Heart right ventricle (tissue), 16 donors: ENCODE data around the gene NAALAD2. TPM values are rescaled to one million over a fixed set of nuclear protein-coding genes. Genes with fewer than 3 reads are reported as not detected.
A peak's percentile ranks its signal among the peaks of the same experiment; 100 is the strongest.

Experiments
- ATAC-seq, 8 donors: fragments of 200-7000 bp; cut with Tn5 transposase; one replicate each; pipeline ENCODE4 v1.9.1; 2020; ENCODE audit warnings: mild to moderate bottlenecking in 8 of 8, moderate library complexity in 8 of 8, moderate number of reproducible peaks in 1 of 8
- DNase-seq, 2 donors: peaks; one replicate each; pipeline ENCODE4 v3.0.0-alpha.2; 2020
- H3K27ac ChIP-seq, 10 donors: fragments of 200-600 bp; sonication (generic) in 2 of 10; one replicate each; pipeline versions ENCODE4 v1.5.0 to v1.8.0; 2020 to 2022; ENCODE audit warnings: mild to moderate bottlenecking in 3 of 10
- H3K27me3 ChIP-seq, 7 donors: fragments of 200-600 bp; one replicate each; pipeline ENCODE4 v1.8.0; 2021 to 2022; ENCODE audit warnings: mild to moderate bottlenecking in 2 of 7
- H3K36me3 ChIP-seq, 9 donors: fragments of 200-600 bp; sonication (generic) in 1 of 9; one replicate each; pipeline versions ENCODE4 v1.5.0 to v1.8.0; 2020 to 2022; ENCODE audit warnings: mild to moderate bottlenecking in 2 of 9
- H3K4me1 ChIP-seq, 9 donors: fragments of 200-600 bp; sonication (generic) in 1 of 9; one replicate each; pipeline versions ENCODE4 v1.5.0 to v1.8.0; 2020 to 2022; ENCODE audit warnings: mild to moderate bottlenecking in 4 of 9
- H3K4me3 ChIP-seq, 10 donors: fragments of 200-600 bp; sonication (generic) in 2 of 10; one replicate each; pipeline versions ENCODE4 v1.5.0 to v1.8.0; 2020 to 2022; ENCODE audit warnings: mild to moderate bottlenecking in 7 of 10, moderate library complexity in 2 of 10
- H3K9me3 ChIP-seq, 11 donors: fragments of 200-600 bp in 10 of 11; sonication (generic) in 2 of 11; one replicate each; pipeline versions ENCODE4 v1.5.0 to v1.8.0; 2013 to 2022; ENCODE audit warnings: mild to moderate bottlenecking in 2 of 11, control low read depth in 1 of 11, moderate library complexity in 1 of 11
- WGBS, 2 donors: extraction: QIAGEN DNeasy Blood & Tissue Kit; methylation state at CpG; one replicate each; pipeline ENCODE4 v1.1.7; 2013; ENCODE audit warnings: inconsistent platforms in 1 of 2; 5-methylcytosine and 5-hydroxymethylcytosine counted together
- intact Hi-C, 10 donors: fragments of 100-400 bp; cut with DNase I; formaldehyde crosslinking; loops; one replicate each; pipeline versions ENCODE4 v1.11.1 to v1.14.2; 2022
- polyA plus RNA-seq, 2 donors: library from polyadenylated mRNA; stranded (reverse); fragments of 200-250 nt; gene quantifications; one replicate each; pipeline ENCODE4 v1.2.3, GENCODE V29; 2013
- total RNA-seq, 10 donors: library from RNA; stranded (reverse); fragmentation: NEBNext Ultra II Directional in 3 of 10; extraction: Animal tissue kit (Norgen Biotek cat#: 25700) in 3 of 10; gene quantifications; one replicate each; pipeline versions ENCODE4 v1.2.1 to v1.2.4, GENCODE V29; 2021 to 2023
- TF ChIP-seq, protein P1 (sequence below), 9 donors: fragments of 200-600 bp; sonication (generic) in 2 of 9; IDR thresholded peaks; one replicate each; pipeline versions ENCODE4 v1.5.0 to v1.8.0; 2021 to 2022; ENCODE audit warnings: antibody characterized with exemption in 9 of 9, mild to moderate bottlenecking in 5 of 9, moderate library complexity in 1 of 9
- donor health status: Arrhythmogenic right ventricular cardiomyopathy.
- donor health status: ischemic (EF 13 %, LVEDD 7.1; RV severe dilation, severe dysfunction).
- donor health status: healthy with polysubstance abuse.
- donor health status: DM: no; HTN: yes; CAD: no.
- donor health status: DM: no; HTN: no; CAD: no.
- donor health status: ischemic (EF 25% LVEDD 6.9; RV normal size, moderate dysfunction).
- donor health status: ischemic (EF 25% LVEDD 5.7; RV mildly dilated, moderate dysfunction).
- donor health status: healthy.
- donor health status: DM: yes; HTN: yes; CAD: no.
- donor health status: Ischemic cardiomyopathy.
- donor health status: ischemic (EF 35%, LVEDD 5.7; RV mildly dilated, moderate dysfunction).
- donor health status: nonischemic (EF 11% LVEDD 7.7; RV severe dilation, severe dysfunction).
- donor health status: DM: yes; HTN: yes; CAD: no.
- donor health status: PGD.
- donor health status: ischemic (EF 29% LVEDD 5.4; RV normal size, mild dysfunction).
- donor health status: nonischemic (EF 23%, LVEDD 6.1; RV moderate dilation, normal function).

The NAALAD2 gene
- total and polyA plus RNA-seq, 12 donors = 0.21 to 2.7 (median 0.51) TPM

DNA sequence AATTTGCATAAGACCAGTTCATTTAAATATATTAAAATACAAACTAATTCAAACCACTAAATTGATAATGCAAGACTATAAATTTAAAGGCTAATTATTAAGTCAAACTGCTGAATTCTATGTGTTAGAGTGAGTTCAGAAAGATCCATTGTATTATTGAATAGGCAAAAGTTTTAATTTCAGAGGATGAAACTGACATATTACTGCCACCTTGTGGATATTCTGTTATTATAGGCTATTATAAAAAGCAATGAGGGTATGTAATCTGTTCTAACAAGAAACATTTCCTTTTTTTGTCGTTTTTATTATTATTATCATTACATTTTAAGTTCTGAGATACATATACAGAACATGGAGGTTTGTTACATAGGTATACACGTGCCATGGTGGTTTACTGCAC lies 20.9 kb upstream of the NAALAD2 start:
- H3K9me3 ChIP-seq = no peaks in the 10 kb centered on the region
- H3K27ac ChIP-seq = no peak overlapping the region
- 5 to 7% methylated on average over 2 of the region's 2 CpGs for WGBS, 2 donors
- DNase-seq = no peak
- no peak overlapping the region for H3K4me3 ChIP-seq
- H3K36me3 ChIP-seq = no peaks in the 10 kb centered on the region
- no peak for ATAC-seq
- intact Hi-C loops = no loop called here
- no peaks in the 10 kb centered on the region for H3K4me1 ChIP-seq
- H3K27me3 ChIP-seq = peaks cover 0 to 5% (median 0%) of the 10 kb centered on the region in 7 donors
- TF ChIP-seq, protein P1, sequence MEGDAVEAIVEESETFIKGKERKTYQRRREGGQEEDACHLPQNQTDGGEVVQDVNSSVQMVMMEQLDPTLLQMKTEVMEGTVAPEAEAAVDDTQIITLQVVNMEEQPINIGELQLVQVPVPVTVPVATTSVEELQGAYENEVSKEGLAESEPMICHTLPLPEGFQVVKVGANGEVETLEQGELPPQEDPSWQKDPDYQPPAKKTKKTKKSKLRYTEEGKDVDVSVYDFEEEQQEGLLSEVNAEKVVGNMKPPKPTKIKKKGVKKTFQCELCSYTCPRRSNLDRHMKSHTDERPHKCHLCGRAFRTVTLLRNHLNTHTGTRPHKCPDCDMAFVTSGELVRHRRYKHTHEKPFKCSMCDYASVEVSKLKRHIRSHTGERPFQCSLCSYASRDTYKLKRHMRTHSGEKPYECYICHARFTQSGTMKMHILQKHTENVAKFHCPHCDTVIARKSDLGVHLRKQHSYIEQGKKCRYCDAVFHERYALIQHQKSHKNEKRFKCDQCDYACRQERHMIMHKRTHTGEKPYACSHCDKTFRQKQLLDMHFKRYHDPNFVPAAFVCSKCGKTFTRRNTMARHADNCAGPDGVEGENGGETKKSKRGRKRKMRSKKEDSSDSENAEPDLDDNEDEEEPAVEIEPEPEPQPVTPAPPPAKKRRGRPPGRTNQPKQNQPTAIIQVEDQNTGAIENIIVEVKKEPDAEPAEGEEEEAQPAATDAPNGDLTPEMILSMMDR (IDR thresholded peaks at IDR 0.05) = peak in 7 of 9 donors; percentile 28 to 56 (median 41)

DNA sequence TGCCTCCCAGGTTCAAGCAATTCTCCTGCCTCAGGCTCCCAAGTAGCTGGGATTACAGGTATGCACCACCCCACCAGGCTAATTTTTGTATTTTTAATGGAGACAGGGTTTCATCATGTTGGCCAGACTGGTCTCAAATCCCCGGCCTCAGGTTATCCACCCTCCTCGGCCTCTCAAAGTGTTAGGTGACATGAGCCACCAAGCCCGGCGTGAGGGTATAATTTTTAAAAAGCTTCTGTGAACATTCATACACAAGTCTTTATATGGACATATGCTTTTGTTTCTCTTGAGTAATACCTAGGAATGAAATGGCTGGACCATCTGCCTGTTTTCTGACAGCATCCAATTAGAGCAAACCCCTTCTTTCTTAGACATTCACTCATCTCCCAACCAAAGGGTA lies 14.3 kb upstream of the NAALAD2 start:
- no peak for DNase-seq
- Histone ChIP-seq H3K27me3 (peaks cover 0 to 10% (median 0%) of the 10 kb centered on the region in 7 donors), H3K27ac (no peak overlapping the region), H3K9me3 (no peaks in the 10 kb centered on the region), H3K4me1 (no peaks in the 10 kb centered on the region), H3K36me3 (no peaks in the 10 kb centered on the region), H3K4me3 (no peak overlapping the region)
- ATAC-seq = no peak
- 93 to 95% methylated on average over 4 of the region's 4 CpGs for WGBS, 2 donors
- TF ChIP-seq, protein P1 (IDR thresholded peaks at IDR 0.05) = no peak
- intact Hi-C loops = no loop called here

DNA sequence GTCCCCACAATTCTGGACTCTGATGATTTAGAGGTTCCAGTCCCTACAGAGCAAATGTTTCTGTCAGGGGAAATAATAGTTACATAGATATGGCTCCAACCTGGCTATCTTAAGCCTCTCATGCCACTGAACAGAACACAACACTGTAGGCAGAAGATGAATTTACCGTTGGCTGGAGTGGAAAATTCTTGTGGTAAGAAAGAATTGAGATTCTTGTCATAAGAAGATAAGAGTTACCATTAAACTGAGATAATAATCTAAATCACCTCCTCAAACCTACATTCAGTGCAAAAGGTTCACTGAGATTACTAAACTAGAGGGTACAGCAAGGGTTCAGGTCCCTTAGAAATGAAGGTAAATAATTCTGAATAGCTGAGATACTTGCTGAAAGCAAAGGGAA lies 10.1 kb upstream of the NAALAD2 start:
- intact Hi-C loops = no loop called here
- no peak overlapping the region for H3K4me3 ChIP-seq
- DNase-seq (no peak), ATAC-seq (no peak)
- peaks cover 0 to 10% (median 0%) of the 10 kb centered on the region in 7 donors for H3K27me3 ChIP-seq
- TF ChIP-seq, protein P1 (IDR thresholded peaks at IDR 0.05) = no peak
- no peaks in the 10 kb centered on the region for H3K9me3 ChIP-seq
- no peaks in the 10 kb centered on the region for H3K36me3 ChIP-seq
- H3K4me1 ChIP-seq = no peaks in the 10 kb centered on the region
- no peak overlapping the region for H3K27ac ChIP-seq
- WGBS, 2 donors = 35 to 49% methylated on average over 1 of the region's 1 CpG

DNA sequence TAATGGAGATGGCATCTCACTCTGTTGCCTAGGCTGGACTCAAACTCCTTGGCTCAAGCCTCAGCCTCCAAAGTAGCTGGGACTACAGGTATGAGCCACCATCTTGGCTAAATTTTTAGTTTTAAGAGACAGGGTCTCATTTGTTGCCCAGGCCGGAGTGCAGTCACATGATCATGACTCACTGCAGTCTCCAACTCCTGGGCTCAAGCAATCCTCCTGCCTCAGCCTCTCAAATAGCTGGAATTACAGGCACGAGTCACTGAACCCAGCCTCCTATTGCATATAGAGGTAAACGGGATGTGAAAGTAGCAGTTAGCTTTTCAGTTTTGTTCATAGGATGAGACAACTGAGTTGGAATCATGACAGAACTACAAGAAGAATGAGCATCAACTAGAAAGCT lies 9.5 kb upstream of the NAALAD2 start:
- Histone ChIP-seq H3K36me3 (no peaks in the 10 kb centered on the region), H3K27me3 (peaks cover 0 to 10% (median 0%) of the 10 kb centered on the region in 7 donors), H3K9me3 (no peaks in the 10 kb centered on the region), H3K4me3 (no peak overlapping the region), H3K27ac (no peak overlapping the region), H3K4me1 (no peaks in the 10 kb centered on the region)
- 80 to 84% methylated on average over 3 of the region's 3 CpGs for WGBS, 2 donors
- ATAC-seq (no peak), DNase-seq (no peak)
- TF ChIP-seq, protein P1 (IDR thresholded peaks at IDR 0.05) = no peak
- intact Hi-C loops = no loop called here
